Measurements from ENCODE around the gene TEX53. TPM values are rescaled to one million over a fixed set of nuclear protein-coding genes. Genes with fewer than 3 reads are reported as not detected.

TEX53 gene
- total and polyA plus RNA-seq, 2 donors (not counting 1 experiment from before 2014, with no cell fraction given), result not detected

DNA sequence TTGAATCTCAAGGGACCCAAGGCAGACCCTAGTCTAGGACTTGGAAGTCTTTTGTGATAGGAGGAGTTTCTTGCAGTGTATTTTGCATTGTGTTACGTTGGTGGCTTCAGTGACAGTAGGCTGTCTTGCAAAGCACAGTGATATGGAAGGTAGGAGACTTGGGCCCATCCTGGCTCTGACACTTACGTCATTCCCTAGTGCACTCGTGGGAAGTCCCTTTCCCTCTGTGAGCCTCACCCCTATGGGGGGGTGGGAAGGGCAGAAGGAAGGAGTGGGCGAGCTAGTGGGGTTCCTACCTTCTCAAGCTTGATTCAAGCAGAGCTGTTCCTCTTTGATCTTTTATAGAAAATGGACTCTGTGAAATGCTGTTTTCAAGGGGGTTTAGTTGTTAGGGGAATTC, 9.2 kb upstream of the TEX53 start:
- Mint-ChIP-seq H3K4me3 (no peak overlapping the region), H3K4me1 (peaks cover 5% of the 10 kb centered on the region), H3K27ac (no peak overlapping the region), H3K9me3 (ENCODE audit: insufficient read depth) (no peaks in the 10 kb centered on the region), H3K27me3 (peaks cover 12% of the 10 kb centered on the region)
- ChIA-PET POLR2A (no interaction called here), CTCF (interaction anchor here (1.0 to 2.3 kb wide), 2 partner anchors 14 kb away, joined by 3 to 12 read pairs; no protein-coding TSS in a partner anchor)
- no peak for ATAC-seq (ENCODE audit: low read depth)
- WGBS (ENCODE audit: insufficient coverage), result 77% methylated on average over 3 of the region's 4 CpGs
- Histone ChIP-seq H3K4me1 (ENCODE audit: control insufficient read depth in 2 of 2, insufficient read depth in 2 of 2, low read length in 2 of 2) (peaks cover 0 to 4% of the 10 kb centered on the region in 2 donors), H3K9ac (ENCODE audit: low read length) (no peak overlapping the region), H4K20me1 (ENCODE audit: control insufficient read depth, insufficient read depth, low read length, poor library complexity, severe bottlenecking) (no peaks in the 10 kb centered on the region), H3K4me3 (ENCODE audit: control extremely low read depth in 1 of 5, extremely low read depth in 1 of 5, insufficient read depth in 1 of 5, low read depth in 2 of 5, low read length in 4 of 5) (no peak overlapping the region), H3K27ac (ENCODE audit: low read length in 2 of 2) (no peak overlapping the region), H3K9me3 (ENCODE audit: control extremely low read depth in 1 of 3, control insufficient read depth in 2 of 3, insufficient read depth in 1 of 3, low read length in 2 of 3) (no peaks in the 10 kb centered on the region), H3K27me3 (replicated peaks in 1 of 4; ENCODE audit: control extremely low read depth in 1 of 4, control insufficient read depth in 3 of 4, insufficient read depth in 4 of 4, low read length in 3 of 4) (no peaks in the 10 kb centered on the region), H3K4me2 (replicated peaks; ENCODE audit: low read depth, low read length, poor library complexity, severe bottlenecking) (no peak overlapping the region), H3K36me3 (replicated peaks in 1 of 2; ENCODE audit: control extremely low read depth in 1 of 2, control insufficient read depth in 1 of 2, extremely low read depth in 1 of 2, insufficient read depth in 2 of 2, low read length in 1 of 2) (no peaks in the 10 kb centered on the region), H2AFZ (ENCODE audit: insufficient read depth, low read depth, low read length, poor library complexity, severe bottlenecking) (no peak overlapping the region), H3K79me2 (ENCODE audit: control insufficient read depth, insufficient read depth, low read length) (no peaks in the 10 kb centered on the region)
- intact Hi-C loops (cut with micrococcal nuclease), result loop anchor here (5.0 kb wide), 1 partner anchor 130 kb away; no protein-coding TSS in a partner anchor
- no peak for DNase-seq
- TF ChIP-seq EZH2 (IDR thresholded peaks at IDR 0.05; ENCODE audit: borderline replicate concordance, insufficient read depth, low read depth, low read length, poor library complexity, severe bottlenecking), result no peak

DNA sequence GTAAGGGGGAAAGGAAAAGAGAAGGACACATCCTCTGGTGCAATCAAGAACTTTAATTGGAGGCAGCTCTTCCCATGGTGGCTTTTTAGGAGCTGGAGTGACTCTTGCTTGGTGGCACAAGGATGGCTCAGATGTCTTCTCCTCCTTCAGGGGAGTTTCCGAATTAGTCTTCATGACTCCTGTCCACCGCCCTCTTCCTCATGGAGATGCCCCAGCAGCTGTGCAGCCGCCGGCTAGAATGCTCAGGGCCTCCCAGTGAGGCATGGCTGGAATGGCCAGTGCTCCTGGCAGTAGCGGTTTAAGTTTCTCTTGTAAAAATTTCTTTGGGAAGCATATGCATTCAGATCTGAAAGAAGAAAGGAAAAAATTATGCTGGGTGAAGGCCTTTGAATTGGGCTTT, 8.8 kb upstream of the TEX53 start:
- Mint-ChIP-seq H3K27me3 (peaks cover 12% of the 10 kb centered on the region), H3K27ac (no peak overlapping the region), H3K4me3 (no peak overlapping the region), H3K9me3 (ENCODE audit: insufficient read depth) (no peaks in the 10 kb centered on the region), H3K4me1 (peaks cover 6% of the 10 kb centered on the region)
- H2AFZ ChIP-seq (ENCODE audit: insufficient read depth, low read depth, low read length, poor library complexity, severe bottlenecking), result no peak overlapping the region
- H3K9me3 ChIP-seq (ENCODE audit: control extremely low read depth in 1 of 3, control insufficient read depth in 2 of 3, insufficient read depth in 1 of 3, low read length in 2 of 3), result no peaks in the 10 kb centered on the region
- no peak overlapping the region for H3K4me3 ChIP-seq (ENCODE audit: control extremely low read depth in 1 of 5, extremely low read depth in 1 of 5, insufficient read depth in 1 of 5, low read depth in 2 of 5, low read length in 4 of 5)
- H3K27ac ChIP-seq (ENCODE audit: low read length in 2 of 2), result no peak overlapping the region
- no peaks in the 10 kb centered on the region for H4K20me1 ChIP-seq (ENCODE audit: control insufficient read depth, insufficient read depth, low read length, poor library complexity, severe bottlenecking)
- H3K9ac ChIP-seq (ENCODE audit: low read length), result no peak overlapping the region
- ChIA-PET CTCF (interaction anchor here (1.0 to 2.3 kb wide), 2 partner anchors 13 to 15 kb away, joined by 3 to 12 read pairs; no protein-coding TSS in a partner anchor), POLR2A (no interaction called here)
- TF ChIP-seq, protein P1, sequence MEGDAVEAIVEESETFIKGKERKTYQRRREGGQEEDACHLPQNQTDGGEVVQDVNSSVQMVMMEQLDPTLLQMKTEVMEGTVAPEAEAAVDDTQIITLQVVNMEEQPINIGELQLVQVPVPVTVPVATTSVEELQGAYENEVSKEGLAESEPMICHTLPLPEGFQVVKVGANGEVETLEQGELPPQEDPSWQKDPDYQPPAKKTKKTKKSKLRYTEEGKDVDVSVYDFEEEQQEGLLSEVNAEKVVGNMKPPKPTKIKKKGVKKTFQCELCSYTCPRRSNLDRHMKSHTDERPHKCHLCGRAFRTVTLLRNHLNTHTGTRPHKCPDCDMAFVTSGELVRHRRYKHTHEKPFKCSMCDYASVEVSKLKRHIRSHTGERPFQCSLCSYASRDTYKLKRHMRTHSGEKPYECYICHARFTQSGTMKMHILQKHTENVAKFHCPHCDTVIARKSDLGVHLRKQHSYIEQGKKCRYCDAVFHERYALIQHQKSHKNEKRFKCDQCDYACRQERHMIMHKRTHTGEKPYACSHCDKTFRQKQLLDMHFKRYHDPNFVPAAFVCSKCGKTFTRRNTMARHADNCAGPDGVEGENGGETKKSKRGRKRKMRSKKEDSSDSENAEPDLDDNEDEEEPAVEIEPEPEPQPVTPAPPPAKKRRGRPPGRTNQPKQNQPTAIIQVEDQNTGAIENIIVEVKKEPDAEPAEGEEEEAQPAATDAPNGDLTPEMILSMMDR (IDR thresholded peaks at IDR 0.05), result no peak
- no peak for TF ChIP-seq EZH2 (IDR thresholded peaks at IDR 0.05; ENCODE audit: borderline replicate concordance, insufficient read depth, low read depth, low read length, poor library complexity, severe bottlenecking)
- WGBS (ENCODE audit: insufficient coverage), result 96% methylated on average over 4 of the region's 5 CpGs
- no peaks in the 10 kb centered on the region for H3K36me3 ChIP-seq (replicated peaks in 1 of 2; ENCODE audit: control extremely low read depth in 1 of 2, control insufficient read depth in 1 of 2, extremely low read depth in 1 of 2, insufficient read depth in 2 of 2, low read length in 1 of 2)
- ATAC-seq (ENCODE audit: low read depth) (no peak), DNase-seq (no peak)
- intact Hi-C loops (cut with micrococcal nuclease), result loop anchor here (5.0 kb wide), 1 partner anchor 129 kb away; no protein-coding TSS in a partner anchor
- H3K27me3 ChIP-seq (replicated peaks in 1 of 4; ENCODE audit: control extremely low read depth in 1 of 4, control insufficient read depth in 3 of 4, insufficient read depth in 4 of 4, low read length in 3 of 4), result no peaks in the 10 kb centered on the region
- H3K79me2 ChIP-seq (ENCODE audit: control insufficient read depth, insufficient read depth, low read length), result no peaks in the 10 kb centered on the region
- no peak overlapping the region for H3K4me2 ChIP-seq (replicated peaks; ENCODE audit: low read depth, low read length, poor library complexity, severe bottlenecking)
- peaks cover 0 to 6% of the 10 kb centered on the region in 2 donors for H3K4me1 ChIP-seq (ENCODE audit: control insufficient read depth in 2 of 2, insufficient read depth in 2 of 2, low read length in 2 of 2)
